Measurements from ENCODE around the gene TERT.
A peak's percentile ranks its signal among the peaks of the same experiment; 100 is the strongest.

DNA sequence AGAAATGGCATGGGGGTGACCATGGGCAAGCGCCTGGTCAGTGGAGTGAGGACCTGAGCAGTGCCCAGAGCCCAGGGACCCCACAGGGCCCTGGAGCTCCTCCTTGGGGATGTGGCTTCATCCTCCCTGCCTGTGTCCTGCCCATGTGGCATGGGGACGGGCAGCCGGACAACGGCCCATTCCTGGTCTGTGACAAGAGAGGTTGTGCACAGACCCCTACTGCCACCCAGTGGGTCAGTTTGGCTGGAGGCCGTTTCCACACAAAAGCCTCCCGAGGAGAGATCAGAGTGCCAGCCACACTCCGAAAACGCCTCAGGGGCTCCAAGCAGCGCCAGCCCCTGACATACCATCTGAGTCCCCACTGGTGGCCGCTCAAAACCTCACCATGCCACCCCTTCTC lies 49.9 kb downstream of the TERT start:
- TF ChIP-seq, protein P1, sequence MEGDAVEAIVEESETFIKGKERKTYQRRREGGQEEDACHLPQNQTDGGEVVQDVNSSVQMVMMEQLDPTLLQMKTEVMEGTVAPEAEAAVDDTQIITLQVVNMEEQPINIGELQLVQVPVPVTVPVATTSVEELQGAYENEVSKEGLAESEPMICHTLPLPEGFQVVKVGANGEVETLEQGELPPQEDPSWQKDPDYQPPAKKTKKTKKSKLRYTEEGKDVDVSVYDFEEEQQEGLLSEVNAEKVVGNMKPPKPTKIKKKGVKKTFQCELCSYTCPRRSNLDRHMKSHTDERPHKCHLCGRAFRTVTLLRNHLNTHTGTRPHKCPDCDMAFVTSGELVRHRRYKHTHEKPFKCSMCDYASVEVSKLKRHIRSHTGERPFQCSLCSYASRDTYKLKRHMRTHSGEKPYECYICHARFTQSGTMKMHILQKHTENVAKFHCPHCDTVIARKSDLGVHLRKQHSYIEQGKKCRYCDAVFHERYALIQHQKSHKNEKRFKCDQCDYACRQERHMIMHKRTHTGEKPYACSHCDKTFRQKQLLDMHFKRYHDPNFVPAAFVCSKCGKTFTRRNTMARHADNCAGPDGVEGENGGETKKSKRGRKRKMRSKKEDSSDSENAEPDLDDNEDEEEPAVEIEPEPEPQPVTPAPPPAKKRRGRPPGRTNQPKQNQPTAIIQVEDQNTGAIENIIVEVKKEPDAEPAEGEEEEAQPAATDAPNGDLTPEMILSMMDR (IDR thresholded peaks at IDR 0.05) = peak in 2 of 7 experiments; percentile 7 to 29
- no peak for TF ChIP-seq POLR2A (IDR thresholded peaks at IDR 0.05)

All from body of pancreas (tissue), 4 donors.